ENCODE results near the gene EPHA4.

DNA sequence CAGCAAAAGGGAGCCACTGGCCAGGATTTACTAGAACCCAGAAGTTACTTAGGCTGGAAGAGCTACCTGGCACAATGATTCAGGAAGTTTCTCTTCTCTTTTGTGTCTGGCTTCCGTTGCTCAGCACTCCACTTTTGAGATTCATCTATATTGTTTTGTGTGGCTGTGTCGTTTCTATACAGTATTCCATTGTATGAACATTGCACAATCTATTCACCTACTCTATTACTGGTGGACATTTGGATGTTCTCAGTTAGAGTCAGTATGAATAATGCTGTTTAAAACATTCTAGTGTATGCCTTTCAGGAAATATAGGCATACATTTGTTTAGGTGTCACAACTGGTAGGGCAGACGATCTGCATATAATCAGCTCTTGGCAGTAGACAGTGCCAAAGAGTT, 36.3 kb upstream of the EPHA4 start:
- TF ChIP-seq, protein P1, sequence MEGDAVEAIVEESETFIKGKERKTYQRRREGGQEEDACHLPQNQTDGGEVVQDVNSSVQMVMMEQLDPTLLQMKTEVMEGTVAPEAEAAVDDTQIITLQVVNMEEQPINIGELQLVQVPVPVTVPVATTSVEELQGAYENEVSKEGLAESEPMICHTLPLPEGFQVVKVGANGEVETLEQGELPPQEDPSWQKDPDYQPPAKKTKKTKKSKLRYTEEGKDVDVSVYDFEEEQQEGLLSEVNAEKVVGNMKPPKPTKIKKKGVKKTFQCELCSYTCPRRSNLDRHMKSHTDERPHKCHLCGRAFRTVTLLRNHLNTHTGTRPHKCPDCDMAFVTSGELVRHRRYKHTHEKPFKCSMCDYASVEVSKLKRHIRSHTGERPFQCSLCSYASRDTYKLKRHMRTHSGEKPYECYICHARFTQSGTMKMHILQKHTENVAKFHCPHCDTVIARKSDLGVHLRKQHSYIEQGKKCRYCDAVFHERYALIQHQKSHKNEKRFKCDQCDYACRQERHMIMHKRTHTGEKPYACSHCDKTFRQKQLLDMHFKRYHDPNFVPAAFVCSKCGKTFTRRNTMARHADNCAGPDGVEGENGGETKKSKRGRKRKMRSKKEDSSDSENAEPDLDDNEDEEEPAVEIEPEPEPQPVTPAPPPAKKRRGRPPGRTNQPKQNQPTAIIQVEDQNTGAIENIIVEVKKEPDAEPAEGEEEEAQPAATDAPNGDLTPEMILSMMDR (optimal IDR thresholded peaks at IDR 0.05 in 1 of 3, IDR thresholded peaks at IDR 0.05 in 1 of 3, conservative IDR thresholded peaks at IDR 0.05 in 1 of 3; ENCODE audit: extremely low read depth in 1 of 3, insufficient read depth in 2 of 3, low read length in 3 of 3) = no peak
- no peak for TF ChIP-seq EZH2 (IDR thresholded peaks at IDR 0.05; ENCODE audit: low read length)

Measured in keratinocyte (primary cell).